IMR-90 (cell line): Measurements from ENCODE around the gene STARD8. TPM values are rescaled to one million over a fixed set of nuclear protein-coding genes. Genes with fewer than 3 reads are reported as not detected.
A peak's percentile ranks its signal among the peaks of the same experiment; 100 is the strongest.

Experiments used
- ATAC-seq: fragments of 200-7000 bp; cut with Tn5 transposase; 2 replicates; pipeline ENCODE4 v1.9.1; 2020; ENCODE audit warnings: low read depth, mild to moderate bottlenecking, moderate library complexity
- BruUV-seq: library from RNA; stranded (reverse); fragments of 400-500 nt; replicated peaks from 2 replicates; lab custom pipeline; 2021; lab: Mats Ljungman, UMichigan
- CTCF ChIA-PET: fragments of 300-600 bp; formaldehyde crosslinking; extraction: SDS; loops from one replicate; lab custom pipeline; 2021; ENCODE audit warnings: antibody characterized with exemption; lab: Yijun Ruan, JAX
- POLR2A ChIA-PET: fragments of 300-600 bp; sonication (Branson Sonifier 250); formaldehyde crosslinking; loops from one replicate; lab custom pipeline; 2022; ENCODE audit warnings: antibody characterized with exemption; ENCODE audit not compliant: unreplicated experiment; lab: Charles Lee
- DNase-seq: peaks from one replicate; pipeline ENCODE4 v3.0.0; 2013
- H2AFZ ChIP-seq: replicated peaks from 2 replicates; pipeline ENCODE3; 2013; ENCODE audit warnings: low read length, mild to moderate bottlenecking; ENCODE audit not compliant: poor library complexity
- H2AK5ac ChIP-seq: 2 replicates; pipeline ENCODE4 v1.6.1; 2013; ENCODE audit warnings: low read depth, low read length, inconsistent platforms
- H2AK9ac ChIP-seq: replicated peaks from 2 replicates; pipeline ENCODE3; 2013; ENCODE audit warnings: mild to moderate bottlenecking, low read depth, low read length, moderate library complexity; ENCODE audit not compliant: poor library complexity
- H2BK120ac ChIP-seq: 2 replicates; pipeline ENCODE4 v1.6.1; 2013; ENCODE audit warnings: low read depth, low read length, inconsistent platforms
- H2BK15ac ChIP-seq: 3 replicates; pipeline ENCODE4 v1.6.1; 2013; ENCODE audit warnings: low read depth, low read length, inconsistent platforms
- H2BK20ac ChIP-seq: 2 replicates; pipeline ENCODE4 v1.6.1; 2013; ENCODE audit warnings: low read depth, mild to moderate bottlenecking, inconsistent platforms, low read length, moderate library complexity
- H2BK5ac ChIP-seq: 2 replicates; pipeline ENCODE4 v1.6.1; 2013; ENCODE audit warnings: mild to moderate bottlenecking, low read depth, low read length, inconsistent platforms; ENCODE audit not compliant: poor library complexity, severe bottlenecking
- H3K14ac ChIP-seq: replicated peaks from 2 replicates; pipeline ENCODE4 v1.6.1; 2013; ENCODE audit warnings: low read depth, low read length, inconsistent platforms
- H3K18ac ChIP-seq: 2 replicates; pipeline ENCODE4 v1.6.1; 2013; ENCODE audit warnings: low read depth, low read length, control low read depth
- H3K23ac ChIP-seq: 2 replicates; pipeline ENCODE4 v1.6.1; 2013; ENCODE audit warnings: low read depth, low read length, inconsistent platforms
- H3K27ac ChIP-seq: 2 replicates; pipeline ENCODE4 v1.5.1; 2013; ENCODE audit warnings: mild to moderate bottlenecking, control low read depth, low read length; ENCODE audit not compliant: insufficient read depth
- H3K27me3 ChIP-seq: 2 replicates; pipeline ENCODE4 v1.6.1; 2013; ENCODE audit warnings: low read length; ENCODE audit not compliant: control insufficient read depth, insufficient read depth
- H3K36me3 ChIP-seq: 2 replicates; pipeline ENCODE4 v1.6.1; 2013; ENCODE audit warnings: low read length, mixed read lengths; ENCODE audit not compliant: control insufficient read depth, insufficient read depth
- H3K4ac ChIP-seq: 2 replicates; pipeline ENCODE4 v1.6.1; 2013; ENCODE audit warnings: low read depth, low read length, inconsistent platforms
- H3K4me1 ChIP-seq: 2 replicates; pipeline ENCODE4 v1.6.1; 2013; ENCODE audit warnings: low read length, mixed read lengths; ENCODE audit not compliant: control insufficient read depth, insufficient read depth
- H3K4me2 ChIP-seq: 2 replicates; pipeline ENCODE4 v1.6.1; 2013; ENCODE audit warnings: low read depth, mild to moderate bottlenecking, control low read depth, low read length, moderate library complexity
- H3K4me3 ChIP-seq: 2 replicates; pipeline ENCODE4 v1.5.1; 2013; ENCODE audit warnings: low read depth, mild to moderate bottlenecking, control low read depth, low read length, moderate library complexity; ENCODE audit not compliant: insufficient read depth
- H3K56ac ChIP-seq: 2 replicates; pipeline ENCODE4 v1.6.1; 2013; ENCODE audit warnings: low read length, inconsistent platforms; ENCODE audit not compliant: insufficient read depth; ENCODE audit errors: extremely low read depth
- H3K79me1 ChIP-seq, 2 experiments: 2 replicates each; pipeline ENCODE4 v1.6.1; 2013; ENCODE audit warnings: low read length in 2 of 2, inconsistent platforms in 1 of 2, low read depth in 1 of 2
- H3K9ac ChIP-seq: 2 replicates; pipeline ENCODE4 v1.6.1; 2013; ENCODE audit warnings: low read depth, low read length, control low read depth
- H3K9me1 ChIP-seq: 2 replicates; pipeline ENCODE4 v1.6.1; 2013; ENCODE audit warnings: low read length, inconsistent platforms; ENCODE audit not compliant: insufficient read depth
- H3K9me3 ChIP-seq: 2 replicates; pipeline ENCODE4 v1.6.1; 2013; ENCODE audit warnings: low read length; ENCODE audit not compliant: control insufficient read depth, insufficient read depth
- H4K20me1 ChIP-seq: 2 replicates; pipeline ENCODE4 v1.6.1; 2013; ENCODE audit warnings: low read length, inconsistent platforms; ENCODE audit not compliant: insufficient read depth
- H4K5ac ChIP-seq: 2 replicates; pipeline ENCODE4 v1.6.1; 2013; ENCODE audit warnings: mild to moderate bottlenecking, low read depth, low read length, control low read depth
- H4K8ac ChIP-seq, 2 experiments: 2 replicates each; pipeline ENCODE4 v1.6.1; 2013; ENCODE audit warnings: low read depth in 2 of 2, low read length in 2 of 2, control low read depth in 1 of 2, inconsistent platforms in 1 of 2
- H4K91ac ChIP-seq: 2 replicates; pipeline ENCODE4 v1.6.1; 2013; ENCODE audit warnings: low read depth, low read length, inconsistent platforms; ENCODE audit not compliant: insufficient read depth
- CEBPB ChIP-seq: IDR thresholded peaks from 2 replicates; pipeline ENCODE4 v1.6.1; 2012; ENCODE audit warnings: low read depth, low read length, improper control_type of control experiment
- NFE2L2 ChIP-seq: fragments of 150-350 bp; IDR thresholded peaks from 2 replicates; pipeline ENCODE4 v1.6.1; 2016; ENCODE audit warnings: low read depth, mild to moderate bottlenecking, low read length
- RAD21 ChIP-seq: IDR thresholded peaks from 2 replicates; pipeline ENCODE4 v1.6.1; 2012; ENCODE audit warnings: low read length, improper control_type of control experiment
- WGBS, 2 experiments: methylation state at CpG; one replicate each; pipeline versions ENCODE4 v1.1.5 to v1.1.7; 2013; ENCODE audit warnings: missing lambda C conversion rate in 2 of 2; ENCODE audit not compliant: insufficient read length in 1 of 2; ENCODE audit errors: extremely low coverage in 2 of 2; 5-methylcytosine and 5-hydroxymethylcytosine counted together
- dilution Hi-C: fragments of 300-500 bp; cut with HindIII; formaldehyde crosslinking; loops from one replicate; pipeline ENCODE4 v1.14.3; 2018; ENCODE audit warnings: low sequenced_read_pairs; ENCODE audit not compliant: unreplicated experiment
- in situ Hi-C: fragments of 300-500 bp; cut with MboI; formaldehyde crosslinking; loops from 3 replicates; pipeline ENCODE4 v1.14.3; 2019; ENCODE audit warnings: low sequenced_read_pairs, inconsistent platforms, mixed read lengths
- intact Hi-C: fragments of 100-400 bp; cut with micrococcal nuclease; formaldehyde crosslinking; loops from 2 replicates; pipeline ENCODE4 v1.10.0; 2022
- polyA plus RNA-seq, 3 experiments: library from polyadenylated mRNA; depleted of rRNA; stranded (reverse); fragments of >200 nt; gene quantifications; 2 replicates each; pipeline ENCODE4 v1.2.3, GENCODE V29; 2012; ENCODE audit warnings: low replicate concordance in 1 of 3
- total RNA-seq: library from RNA; depleted of rRNA; stranded (reverse); fragments of >200 nt; gene quantifications from 2 replicates; pipeline ENCODE4 v1.2.3, GENCODE V29; 2012

The STARD8 gene
- total and polyA plus RNA-seq, 2 of the 4 experiments (the other 2 are of a cell fraction), result 1.6 to 2.3 TPM

- Histone ChIP-seq H3K4me3 (no peak overlapping the region), H3K27ac (no peak overlapping the region), H3K9me1 (no peaks in the 10 kb centered on the region), H3K4me1 (no peaks in the 10 kb centered on the region), H4K5ac (no peak overlapping the region), H4K20me1 (no peaks in the 10 kb centered on the region), H3K36me3 (no peaks in the 10 kb centered on the region), H3K18ac (no peak overlapping the region), H2AK5ac (no peak overlapping the region), H3K27me3 (peaks cover 16% of the 10 kb centered on the region; the same call in 1 of the 2 replicates), H3K9me3 (no peaks in the 10 kb centered on the region), H4K91ac (no peak overlapping the region), H3K23ac (no peak overlapping the region), H2BK20ac (no peak overlapping the region), H3K4me2 (no peak overlapping the region), H3K79me1 (no peaks in the 10 kb centered on the region), H2AFZ (no peak overlapping the region), H2AK9ac (no peak overlapping the region), H3K4ac (no peak overlapping the region), H2BK120ac (no peak overlapping the region), H3K56ac (no peak overlapping the region), H2BK15ac (no peak overlapping the region), H3K14ac (no peak overlapping the region), H3K9ac (no peak overlapping the region), H2BK5ac (no peak overlapping the region), H4K8ac (no peak overlapping the region)
- ChIA-PET CTCF (no interaction called here), POLR2A (no interaction called here)
- intact Hi-C loops, result no loop called here
- in situ Hi-C loops, result no loop called here
- no peak for TF ChIP-seq RAD21
- TF ChIP-seq NFE2L2, result no peak
- TF ChIP-seq CEBPB, result 0 out of 2 replicates have a peak, but pooled peaks have one; percentile 2
- ATAC-seq (no peak), DNase-seq (no peak)
- WGBS, 2 experiments, result 0% methylated on average over 1 of the region's 3 CpGs; no CpG with 5 or more reads in 1 of the 2 experiments
- BruUV-seq, result no TSS peak
- dilution Hi-C loops, result no loop called here
These were observed 28.9 kb downstream of the STARD8 start for GRCh38 chrX:68676335-68676734.
